Gastroesophageal sphincter (tissue), 3 donors: ENCODE measurements around the gene APRT.
A peak's percentile ranks its signal among the peaks of the same experiment; 100 is the strongest.

Experiments used
- CTCF ChIP-seq, 4 experiments: fragments of 200-600 bp in 2 of 4; fragments of 450-650 bp in 2 of 4; sonication (generic) in 1 of 4; IDR thresholded peaks; one replicate each; pipeline ENCODE4 v1.5.1; 2017 to 2019; ENCODE audit warnings: antibody characterized with exemption in 4 of 4, mild to moderate bottlenecking in 2 of 4, moderate library complexity in 2 of 4
- EP300 ChIP-seq: sonication (generic); formaldehyde crosslinking; IDR thresholded peaks from one replicate; pipeline ENCODE4 v1.6.1; 2017; ENCODE audit warnings: antibody characterized with exemption, mild to moderate bottlenecking
- POLR2AphosphoS5 ChIP-seq: sonication (generic); formaldehyde crosslinking; IDR thresholded peaks from one replicate; pipeline ENCODE4 v1.6.1; 2017; ENCODE audit warnings: antibody characterized with exemption

- TF ChIP-seq CTCF (IDR thresholded peaks at IDR 0.05), result peak in 3 of 4 experiments; percentile 41 to 67 (median 51)
- TF ChIP-seq EP300, result no peak
- no peak for TF ChIP-seq POLR2AphosphoS5
Measured at GRCh38 chr16:88815901-88816589, 4.3 kb upstream of the APRT start.
